ENCODE results near the gene CLDN6.

The CLDN6 gene

GRCh38 chr16:3015865-3016521, 2.0 kb downstream of the CLDN6 start:
- no peak for TF ChIP-seq CTCF (IDR thresholded peaks at IDR 0.05; ENCODE audit: low read length, missing control alignments)
- no peak for DNase-seq (ENCODE audit: low read depth)
- no peak overlapping the region for H3K4me3 ChIP-seq (replicated peaks; ENCODE audit: low read depth, low read length)

- DNase-seq (ENCODE audit: low read depth): no peak
Measured at GRCh38 chr16:3014971-3015370, 3.0 kb downstream of the CLDN6 start.

DNA sequence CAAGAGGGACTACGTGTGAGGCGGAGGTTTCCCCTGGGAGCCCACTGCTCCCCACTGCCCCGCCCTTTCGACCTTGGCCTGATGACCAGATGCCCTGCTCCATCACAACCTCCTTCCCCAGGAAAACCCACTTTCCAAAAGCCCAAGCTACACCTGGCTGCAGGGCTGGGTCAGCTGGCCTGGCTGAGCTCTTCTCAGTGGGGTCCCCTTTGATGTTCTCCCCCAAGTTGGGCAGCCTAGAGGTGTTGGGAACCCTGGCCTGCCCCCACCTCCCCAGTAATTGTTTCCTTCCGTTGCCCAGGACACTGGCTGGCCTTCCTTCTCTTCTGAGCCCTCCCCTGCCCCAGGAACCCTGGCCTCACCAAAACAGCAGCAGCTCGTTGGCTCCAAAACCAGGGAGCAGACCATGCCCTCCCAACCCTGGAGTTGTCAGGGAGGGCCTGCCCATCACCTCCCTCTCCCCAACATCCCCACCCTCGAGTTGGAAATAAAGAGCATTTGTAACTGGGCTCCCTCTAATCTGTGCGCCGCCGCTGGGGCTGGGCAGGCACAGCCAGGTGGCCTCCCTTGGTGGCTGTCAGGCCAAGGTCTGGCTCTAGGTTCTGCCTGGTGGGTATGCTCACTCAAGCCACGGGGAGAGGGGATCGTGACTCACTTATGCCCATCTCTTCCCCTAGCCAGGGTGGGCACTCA, 3.8 kb downstream of the CLDN6 start:
- H3K4me3 ChIP-seq (replicated peaks; ENCODE audit: low read depth, low read length): no peak overlapping the region
- TF ChIP-seq CTCF (IDR thresholded peaks at IDR 0.05; ENCODE audit: low read length, missing control alignments): no peak
- no peak for DNase-seq (ENCODE audit: low read depth)

More at GRCh38 chr16:3014971-3015370, 3.0 kb downstream of the CLDN6 start:
- no peak overlapping the region for H3K4me3 ChIP-seq (replicated peaks; ENCODE audit: low read depth, low read length)
- TF ChIP-seq CTCF (IDR thresholded peaks at IDR 0.05; ENCODE audit: low read length, missing control alignments): no peak

DNA sequence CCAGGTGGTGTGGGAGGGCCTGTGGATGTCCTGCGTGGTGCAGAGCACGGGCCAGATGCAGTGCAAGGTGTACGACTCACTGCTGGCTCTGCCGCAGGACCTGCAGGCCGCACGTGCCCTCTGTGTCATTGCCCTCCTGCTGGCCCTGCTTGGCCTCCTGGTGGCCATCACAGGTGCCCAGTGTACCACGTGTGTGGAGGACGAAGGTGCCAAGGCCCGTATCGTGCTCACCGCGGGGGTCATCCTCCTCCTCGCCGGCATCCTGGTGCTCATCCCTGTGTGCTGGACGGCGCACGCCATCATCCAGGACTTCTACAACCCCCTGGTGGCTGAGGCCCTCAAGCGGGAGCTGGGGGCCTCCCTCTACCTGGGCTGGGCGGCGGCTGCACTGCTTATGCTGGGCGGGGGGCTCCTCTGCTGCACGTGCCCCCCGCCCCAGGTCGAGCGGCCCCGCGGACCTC, 4.5 kb downstream of the CLDN6 start:
- H3K4me3 ChIP-seq (replicated peaks; ENCODE audit: low read depth, low read length): no peak overlapping the region

DNA sequence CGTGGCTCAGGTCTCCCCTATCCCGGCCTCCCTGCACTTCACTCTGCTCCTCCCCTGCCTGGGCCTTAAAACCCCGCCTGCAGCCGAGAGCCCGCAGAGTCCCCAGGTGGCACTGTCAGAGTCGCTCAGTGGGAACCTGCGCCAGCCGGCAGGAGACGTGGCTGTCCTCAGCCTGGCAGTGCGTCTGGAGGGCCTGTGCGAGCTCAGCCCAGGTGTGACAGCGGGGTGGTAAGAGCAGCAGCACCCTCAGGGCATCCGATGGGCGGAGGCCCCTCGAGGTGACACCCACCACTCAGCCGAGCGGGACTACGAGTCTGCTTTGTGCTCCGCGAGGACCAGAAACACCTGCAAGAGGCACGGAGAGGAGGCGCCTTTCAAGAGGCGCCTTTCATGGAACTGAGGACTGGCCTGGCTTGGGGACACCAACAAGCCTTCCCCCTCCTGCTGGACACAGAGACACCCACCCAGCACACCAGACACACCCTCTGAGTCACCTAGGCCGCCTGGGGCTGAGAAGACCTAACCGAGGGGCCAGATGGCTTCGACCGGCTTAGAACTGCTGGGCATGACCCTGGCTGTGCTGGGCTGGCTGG, 5.1 kb downstream of the CLDN6 start, which contains the start of gene CLDN9:
Gene CLDN9, plus strand, starts transcription at position 96 of the 593 bp plus-strand sequence. Its CDS starts 440 bp downstream, at position 536.
- TF ChIP-seq CTCF (IDR thresholded peaks at IDR 0.05; ENCODE audit: low read length, missing control alignments): no peak
- no peak within 1 kb of the TSS for H3K4me3 ChIP-seq (replicated peaks; ENCODE audit: low read depth, low read length)

More for the DNA sequence above, 4.5 kb downstream of the CLDN6 start:
- TF ChIP-seq CTCF (IDR thresholded peaks at IDR 0.05; ENCODE audit: low read length, missing control alignments): no peak
- DNase-seq (ENCODE audit: low read depth): no peak

DNA sequence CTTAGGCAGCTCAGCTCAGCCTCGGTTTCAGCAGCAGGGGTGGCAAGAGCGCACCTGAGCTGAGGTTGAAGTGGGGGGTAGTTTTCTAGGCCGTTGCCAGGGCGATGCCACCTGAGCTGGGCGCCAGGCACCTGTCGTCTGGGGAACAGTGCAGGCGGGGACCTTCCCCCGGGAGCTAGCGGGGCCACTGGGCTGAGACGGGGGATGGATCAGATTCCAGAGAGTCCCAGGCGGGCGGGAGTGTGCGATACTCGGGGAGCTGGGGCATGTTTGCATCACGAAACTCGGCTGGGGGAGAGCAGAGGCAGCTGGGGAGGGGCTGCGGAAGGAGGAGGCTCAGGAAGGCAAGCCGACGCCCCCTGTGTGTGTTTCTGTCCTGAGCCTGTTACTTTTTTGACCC, 5.7 kb downstream of the CLDN6 start:
- DNase-seq (ENCODE audit: low read depth): no peak
- no peak for TF ChIP-seq CTCF (IDR thresholded peaks at IDR 0.05; ENCODE audit: low read length, missing control alignments)
- H3K4me3 ChIP-seq (replicated peaks; ENCODE audit: low read depth, low read length): no peak overlapping the region

More for the DNA sequence above, 5.1 kb downstream of the CLDN6 start, which contains the start of gene CLDN9:
- DNase-seq (ENCODE audit: low read depth): no peak

Measured in fibroblast of pulmonary artery (primary cell).